Hepatocyte (in vitro differentiated cells): ENCODE data around the gene EPB41L4B. TPM values are rescaled to one million over a fixed set of nuclear protein-coding genes. Genes with fewer than 3 reads are reported as not detected.

Experiments
- DNase-seq: peaks from one replicate; pipeline ENCODE4 v3.0.0-alpha.2; 2016; ENCODE audit warnings: low spot score
- H2AFZ ChIP-seq: fragments of 200-600 bp; sonication (generic); 2 replicates; pipeline ENCODE4 v1.6.0; 2016; ENCODE audit warnings: antibody characterized with exemption, mild to moderate bottlenecking
- H3K27ac ChIP-seq: fragments of 200-600 bp; sonication (generic); 2 replicates; pipeline ENCODE4 v1.5.1; 2016; ENCODE audit warnings: mild to moderate bottlenecking
- H3K27me3 ChIP-seq: fragments of 200-600 bp; sonication (generic); 2 replicates; pipeline ENCODE4 v1.6.1; 2016
- H3K36me3 ChIP-seq: fragments of 200-600 bp; sonication (generic); replicated peaks from 2 replicates; pipeline ENCODE4 v1.5.1; 2016; ENCODE audit warnings: low read depth; ENCODE audit not compliant: insufficient read depth
- H3K4me1 ChIP-seq: fragments of 200-600 bp; sonication (generic); 2 replicates; pipeline ENCODE4 v1.5.1; 2016; ENCODE audit warnings: mild to moderate bottlenecking, moderate library complexity; ENCODE audit not compliant: insufficient read depth
- H3K4me2 ChIP-seq: fragments of 200-600 bp; sonication (generic); 2 replicates; pipeline ENCODE4 v1.6.0; 2016
- H3K4me3 ChIP-seq: fragments of 200-600 bp; sonication (generic); 2 replicates; pipeline ENCODE4 v1.5.1; 2016; ENCODE audit warnings: mild to moderate bottlenecking
- H3K79me2 ChIP-seq: fragments of 200-600 bp; sonication (generic); 2 replicates; pipeline ENCODE4 v1.6.0; 2017; ENCODE audit warnings: mild to moderate bottlenecking
- H3K9me2 ChIP-seq: fragments of 200-600 bp; sonication (generic); replicated peaks from 2 replicates; pipeline ENCODE4 v1.6.0; 2017; ENCODE audit warnings: mild to moderate bottlenecking; ENCODE audit not compliant: insufficient read depth
- H3K9me3 ChIP-seq: fragments of 200-600 bp; sonication (generic); 2 replicates; pipeline ENCODE4 v1.5.1; 2016; ENCODE audit warnings: low read depth, mild to moderate bottlenecking
- H4K20me1 ChIP-seq: fragments of 200-600 bp; sonication (generic); 2 replicates; pipeline ENCODE4 v1.6.0; 2016; ENCODE audit warnings: mild to moderate bottlenecking; ENCODE audit not compliant: insufficient read depth, poor library complexity, severe bottlenecking
- EZH2 ChIP-seq: fragments of 200-600 bp; sonication (generic); IDR thresholded peaks from 2 replicates; pipeline ENCODE4 v1.6.1; 2016; ENCODE audit warnings: antibody characterized with exemption, mild to moderate bottlenecking, borderline replicate concordance
- EZH2phosphoT487 ChIP-seq: fragments of 200-600 bp; sonication (generic); IDR thresholded peaks from one replicate; pipeline ENCODE4 v1.6.1; 2018; ENCODE audit warnings: antibody characterized with exemption, mild to moderate bottlenecking, low read depth, moderate library complexity; ENCODE audit not compliant: unreplicated experiment, severe bottlenecking
- WGBS: methylation state at CpG from one replicate; pipeline ENCODE4 v1.1.6; 2016; ENCODE audit warnings: low lambda C conversion rate; ENCODE audit errors: missing lambda C conversion rate; 5-methylcytosine and 5-hydroxymethylcytosine counted together
- polyA plus RNA-seq: library from polyadenylated mRNA; unstranded; fragments of >200 nt; fragmentation: Nextera tagmentation; extraction: Ambion mirVana; gene quantifications from 2 replicates; pipeline ENCODE4 v1.2.1, GENCODE V29; 2016
- total RNA-seq: library from RNA; depleted of rRNA; stranded (reverse); fragments of >200 nt; gene quantifications from 2 replicates; pipeline ENCODE4 v1.2.3, GENCODE V29; 2014
- TF ChIP-seq, protein P1 (sequence below): fragments of 200-600 bp; sonication (generic); IDR thresholded peaks from 2 replicates; pipeline ENCODE4 v1.5.1; 2016; ENCODE audit warnings: antibody characterized with exemption, mild to moderate bottlenecking; ENCODE audit not compliant: poor library complexity

EPB41L4B gene
- total and polyA plus RNA-seq, 2 experiments from 2014 or later = 11.1 to 20.6 TPM

DNA sequence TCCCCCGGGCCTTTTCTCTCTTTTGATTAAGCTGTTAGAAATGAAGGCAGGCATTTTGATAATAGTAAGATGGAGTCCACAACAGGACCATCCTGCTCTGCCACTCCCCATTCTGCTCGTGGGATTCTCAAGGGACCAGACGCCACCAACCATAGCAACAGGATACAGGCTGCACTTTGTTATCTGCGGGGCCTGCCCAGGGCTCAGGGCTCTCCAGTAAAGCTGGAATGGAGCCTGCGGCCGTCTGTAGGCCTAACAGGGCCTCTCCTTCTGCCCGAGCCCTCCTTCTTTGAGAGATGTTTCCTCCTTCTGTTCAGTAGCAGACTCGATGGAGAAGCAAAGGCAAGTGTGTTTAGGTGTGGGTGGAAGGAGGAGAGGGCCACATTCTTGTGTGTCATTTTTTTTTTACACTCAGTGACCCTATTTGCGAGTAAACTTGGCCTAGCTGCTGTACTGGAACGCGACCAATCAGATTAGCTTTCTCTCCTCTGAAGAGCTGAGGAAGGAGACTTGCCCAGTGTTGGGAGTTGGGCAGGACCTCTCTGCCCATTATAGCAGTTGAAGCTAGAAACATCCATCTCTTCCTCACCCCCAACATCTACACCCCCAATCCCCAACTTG is 8.9 kb upstream of the EPB41L4B start:
- H3K9me2 ChIP-seq = no peaks in the 10 kb centered on the region
- H3K79me2 ChIP-seq = no peaks in the 10 kb centered on the region
- peak overlapping the region; percentile 41 for H3K4me2 ChIP-seq
- peak overlapping the region; percentile 61 for H2AFZ ChIP-seq
- peaks cover 10% of the 10 kb centered on the region for H3K4me1 ChIP-seq
- DNase-seq = peak; percentile 28
- TF ChIP-seq EZH2phosphoT487 (no peak), EZH2 (no peak)
- TF ChIP-seq, protein P1, sequence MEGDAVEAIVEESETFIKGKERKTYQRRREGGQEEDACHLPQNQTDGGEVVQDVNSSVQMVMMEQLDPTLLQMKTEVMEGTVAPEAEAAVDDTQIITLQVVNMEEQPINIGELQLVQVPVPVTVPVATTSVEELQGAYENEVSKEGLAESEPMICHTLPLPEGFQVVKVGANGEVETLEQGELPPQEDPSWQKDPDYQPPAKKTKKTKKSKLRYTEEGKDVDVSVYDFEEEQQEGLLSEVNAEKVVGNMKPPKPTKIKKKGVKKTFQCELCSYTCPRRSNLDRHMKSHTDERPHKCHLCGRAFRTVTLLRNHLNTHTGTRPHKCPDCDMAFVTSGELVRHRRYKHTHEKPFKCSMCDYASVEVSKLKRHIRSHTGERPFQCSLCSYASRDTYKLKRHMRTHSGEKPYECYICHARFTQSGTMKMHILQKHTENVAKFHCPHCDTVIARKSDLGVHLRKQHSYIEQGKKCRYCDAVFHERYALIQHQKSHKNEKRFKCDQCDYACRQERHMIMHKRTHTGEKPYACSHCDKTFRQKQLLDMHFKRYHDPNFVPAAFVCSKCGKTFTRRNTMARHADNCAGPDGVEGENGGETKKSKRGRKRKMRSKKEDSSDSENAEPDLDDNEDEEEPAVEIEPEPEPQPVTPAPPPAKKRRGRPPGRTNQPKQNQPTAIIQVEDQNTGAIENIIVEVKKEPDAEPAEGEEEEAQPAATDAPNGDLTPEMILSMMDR = no peak
- H3K27ac ChIP-seq = peak overlapping the region; percentile 82
- no peaks in the 10 kb centered on the region for H3K36me3 ChIP-seq
- WGBS = 70% methylated on average over 11 of the region's 11 CpGs
- no peaks in the 10 kb centered on the region for H3K9me3 ChIP-seq
- H4K20me1 ChIP-seq = no peaks in the 10 kb centered on the region
- H3K27me3 ChIP-seq = no peaks in the 10 kb centered on the region
- no peak overlapping the region for H3K4me3 ChIP-seq

DNA sequence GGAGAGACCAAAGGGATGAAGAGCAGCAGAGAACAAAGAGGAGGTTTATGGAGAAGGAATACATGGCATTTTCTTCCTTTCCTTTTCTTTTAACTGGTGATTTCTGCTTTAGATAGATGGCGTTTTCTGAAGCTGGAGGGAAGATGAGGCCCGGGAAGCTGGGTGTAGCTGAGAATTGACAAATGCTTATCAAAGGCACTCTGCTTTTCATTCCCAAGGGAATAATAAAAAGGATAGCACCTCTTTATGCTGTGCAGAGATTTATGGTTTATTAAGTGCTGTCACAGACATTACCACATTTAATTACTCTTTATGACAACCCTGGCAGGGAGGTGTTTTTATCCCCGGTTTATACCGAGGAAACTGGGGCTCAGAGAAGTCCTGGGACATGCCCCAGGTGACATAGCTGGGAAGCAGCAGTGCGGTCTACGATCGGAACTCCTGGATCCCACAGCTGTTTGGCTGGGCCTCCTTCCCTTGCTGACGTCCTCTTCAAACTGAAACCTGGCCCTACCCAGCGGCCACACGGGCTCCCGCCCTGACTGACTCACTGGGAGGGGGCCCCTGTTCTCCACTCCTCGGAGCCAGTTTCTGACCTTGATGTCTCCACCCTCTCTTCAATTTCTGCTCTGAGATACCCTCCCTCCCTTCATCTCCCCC is 8.2 kb upstream of the EPB41L4B start:
- Histone ChIP-seq H3K4me3 (no peak overlapping the region), H3K27ac (peak overlapping the region; percentile 82), H4K20me1 (no peaks in the 10 kb centered on the region), H3K79me2 (no peaks in the 10 kb centered on the region), H3K4me1 (peaks cover 10% of the 10 kb centered on the region), H2AFZ (peak overlapping the region; percentile 61), H3K27me3 (no peaks in the 10 kb centered on the region), H3K9me3 (no peaks in the 10 kb centered on the region), H3K36me3 (no peaks in the 10 kb centered on the region), H3K9me2 (no peaks in the 10 kb centered on the region), H3K4me2 (peak overlapping the region; percentile 41)
- 49% methylated on average over 12 of the region's 12 CpGs for WGBS
- DNase-seq = peak; percentile 71
- TF ChIP-seq, protein P1 = no peak
- TF ChIP-seq EZH2phosphoT487 (no peak), EZH2 (no peak)

DNA sequence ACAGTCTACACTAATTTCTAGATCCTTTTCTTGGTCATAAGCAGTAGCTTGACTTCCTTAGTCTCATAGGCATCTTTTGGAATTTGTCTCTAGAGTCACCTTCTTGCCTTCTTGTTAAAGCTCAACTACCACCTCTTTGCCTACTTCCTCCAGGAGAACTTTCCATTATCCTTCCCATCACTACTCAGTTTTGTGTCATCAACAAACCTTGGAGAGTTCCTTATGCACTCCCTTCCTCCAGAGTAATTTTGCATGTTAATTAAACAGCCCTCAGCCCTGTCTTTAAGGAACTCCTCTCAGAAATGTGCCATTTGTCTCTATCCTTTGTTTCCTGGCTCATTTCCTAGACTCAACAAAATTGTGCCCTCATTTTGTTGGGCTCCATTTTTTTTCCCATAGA is 4.2 kb upstream of the EPB41L4B start:
- Histone ChIP-seq H3K4me2 (no peak overlapping the region), H3K9me2 (no peaks in the 10 kb centered on the region), H3K27ac (no peak overlapping the region), H3K4me1 (peaks cover 17% of the 10 kb centered on the region), H3K36me3 (no peaks in the 10 kb centered on the region), H3K9me3 (no peaks in the 10 kb centered on the region), H3K79me2 (no peaks in the 10 kb centered on the region), H3K27me3 (peaks cover 2% of the 10 kb centered on the region), H4K20me1 (no peaks in the 10 kb centered on the region), H3K4me3 (no peak overlapping the region), H2AFZ (no peak overlapping the region)
- no peak for DNase-seq
- TF ChIP-seq, protein P1 = no peak
- no peak for TF ChIP-seq EZH2
- no peak for TF ChIP-seq EZH2phosphoT487
